ENCODE data around the gene MAPK1.

MAPK1 gene

DNA sequence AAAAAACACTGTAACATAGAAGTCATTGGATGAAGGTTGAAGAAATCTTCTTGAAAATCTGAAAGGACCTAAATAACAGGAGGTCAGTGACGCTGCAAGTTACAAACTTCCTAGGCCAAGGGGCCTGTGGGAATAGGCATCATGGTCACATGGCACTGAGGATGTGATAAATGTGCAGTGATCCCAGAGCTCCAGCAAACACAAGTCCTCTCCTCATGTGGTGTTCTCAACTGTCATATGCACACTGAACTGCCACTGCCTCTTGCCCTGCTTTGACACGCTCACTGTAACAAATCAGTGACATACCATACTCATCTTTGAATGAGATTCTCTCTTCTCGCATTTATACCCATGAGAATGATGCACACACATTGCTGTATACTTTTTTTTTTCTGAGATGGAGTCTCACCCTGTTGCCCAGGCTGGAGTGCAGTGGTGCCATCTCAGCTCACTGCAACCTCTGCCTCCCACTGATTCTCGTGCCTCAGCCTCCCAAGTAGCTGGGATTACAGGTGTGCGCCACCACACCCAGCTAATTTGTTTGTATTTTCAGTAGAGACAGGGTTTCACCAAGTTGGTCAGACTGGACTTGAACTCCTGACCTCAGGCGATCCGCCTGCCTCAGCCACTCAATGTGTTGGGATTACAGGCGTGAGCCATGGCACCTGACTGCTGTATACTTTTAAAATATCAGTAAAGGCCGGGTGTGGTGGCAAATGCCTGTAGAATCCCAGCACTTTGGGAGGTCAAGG is 66.7 kb downstream of the MAPK1 start:
- H3F3A ChIP-seq (ENCODE audit: control insufficient read depth, insufficient read depth) = no peaks in the 10 kb centered on the region
- TF ChIP-seq EZH2phosphoT487 (IDR thresholded peaks at IDR 0.05; ENCODE audit: borderline replicate concordance, low read length) = no peak
- TF ChIP-seq, protein P1, sequence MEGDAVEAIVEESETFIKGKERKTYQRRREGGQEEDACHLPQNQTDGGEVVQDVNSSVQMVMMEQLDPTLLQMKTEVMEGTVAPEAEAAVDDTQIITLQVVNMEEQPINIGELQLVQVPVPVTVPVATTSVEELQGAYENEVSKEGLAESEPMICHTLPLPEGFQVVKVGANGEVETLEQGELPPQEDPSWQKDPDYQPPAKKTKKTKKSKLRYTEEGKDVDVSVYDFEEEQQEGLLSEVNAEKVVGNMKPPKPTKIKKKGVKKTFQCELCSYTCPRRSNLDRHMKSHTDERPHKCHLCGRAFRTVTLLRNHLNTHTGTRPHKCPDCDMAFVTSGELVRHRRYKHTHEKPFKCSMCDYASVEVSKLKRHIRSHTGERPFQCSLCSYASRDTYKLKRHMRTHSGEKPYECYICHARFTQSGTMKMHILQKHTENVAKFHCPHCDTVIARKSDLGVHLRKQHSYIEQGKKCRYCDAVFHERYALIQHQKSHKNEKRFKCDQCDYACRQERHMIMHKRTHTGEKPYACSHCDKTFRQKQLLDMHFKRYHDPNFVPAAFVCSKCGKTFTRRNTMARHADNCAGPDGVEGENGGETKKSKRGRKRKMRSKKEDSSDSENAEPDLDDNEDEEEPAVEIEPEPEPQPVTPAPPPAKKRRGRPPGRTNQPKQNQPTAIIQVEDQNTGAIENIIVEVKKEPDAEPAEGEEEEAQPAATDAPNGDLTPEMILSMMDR (IDR thresholded peaks at IDR 0.05; ENCODE audit: low read depth, low read length, poor library complexity, severe bottlenecking) = no peak
- peaks cover 75% of the 10 kb centered on the region for H3K36me3 ChIP-seq (ENCODE audit: control insufficient read depth, low read length)

GRCh38 chr22:21797444-21798221 is 69.8 kb downstream of the MAPK1 start:
- no peaks in the 10 kb centered on the region for H3K79me2 ChIP-seq (ENCODE audit: control insufficient read depth, low read length)
- no peaks in the 10 kb centered on the region for H3K27me3 ChIP-seq (ENCODE audit: control insufficient read depth, low read length)
- H3K36me3 ChIP-seq (ENCODE audit: control insufficient read depth, low read length) = peaks cover 44% of the 10 kb centered on the region
- H3F3A ChIP-seq (ENCODE audit: control insufficient read depth, insufficient read depth) = no peaks in the 10 kb centered on the region
- H3K9me2 ChIP-seq (replicated peaks; ENCODE audit: control insufficient read depth, low read length) = no peaks in the 10 kb centered on the region
- H3K4me3 ChIP-seq (ENCODE audit: low read length) = no peak overlapping the region
- TF ChIP-seq, protein P1 (IDR thresholded peaks at IDR 0.05; ENCODE audit: low read depth, low read length, poor library complexity, severe bottlenecking) = no peak
- TF ChIP-seq EZH2phosphoT487 (IDR thresholded peaks at IDR 0.05; ENCODE audit: borderline replicate concordance, low read length) = no peak
- no peaks in the 10 kb centered on the region for H3K4me1 ChIP-seq (ENCODE audit: control insufficient read depth, low read length)
- no peak overlapping the region for H3K27ac ChIP-seq (ENCODE audit: low read depth, low read length)
- H3K9me3 ChIP-seq (ENCODE audit: control insufficient read depth, insufficient read depth, low read length) = no peaks in the 10 kb centered on the region
- no peak overlapping the region for H3K4me2 ChIP-seq (ENCODE audit: low read length)
- H4K20me1 ChIP-seq (ENCODE audit: control insufficient read depth, insufficient read depth, low read depth, low read length) = no peaks in the 10 kb centered on the region

More for the DNA sequence above, 66.7 kb downstream of the MAPK1 start:
- no peaks in the 10 kb centered on the region for H3K4me1 ChIP-seq (ENCODE audit: control insufficient read depth, low read length)
- H3K9me2 ChIP-seq (replicated peaks; ENCODE audit: control insufficient read depth, low read length) = no peaks in the 10 kb centered on the region
- H3K27me3 ChIP-seq (ENCODE audit: control insufficient read depth, low read length) = no peaks in the 10 kb centered on the region
- no peak overlapping the region for H3K4me3 ChIP-seq (ENCODE audit: low read length)
- H3K79me2 ChIP-seq (ENCODE audit: control insufficient read depth, low read length) = no peaks in the 10 kb centered on the region
- no peak overlapping the region for H3K4me2 ChIP-seq (ENCODE audit: low read length)
- no peaks in the 10 kb centered on the region for H4K20me1 ChIP-seq (ENCODE audit: control insufficient read depth, insufficient read depth, low read depth, low read length)
- H3K9me3 ChIP-seq (ENCODE audit: control insufficient read depth, insufficient read depth, low read length) = no peaks in the 10 kb centered on the region
- H3K27ac ChIP-seq (ENCODE audit: low read depth, low read length) = no peak overlapping the region

DNA sequence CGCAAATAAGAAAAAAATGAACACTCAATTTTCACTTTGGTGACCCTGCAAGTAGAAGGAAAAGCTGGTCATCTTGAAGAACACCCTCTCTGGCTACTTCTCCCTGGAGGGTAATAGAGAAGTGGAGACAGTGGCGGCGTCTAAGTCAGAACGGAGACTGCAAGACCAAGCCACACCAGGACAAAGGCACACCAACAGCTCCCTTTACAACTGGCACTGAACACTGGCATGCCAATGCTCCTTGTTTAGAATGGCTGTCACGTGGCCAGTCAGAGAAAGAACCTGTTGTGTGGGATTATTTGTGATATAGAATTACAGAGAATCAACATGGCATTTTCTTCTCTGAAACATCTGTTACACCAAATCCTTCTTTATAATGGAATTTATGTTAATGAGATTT is 70.6 kb downstream of the MAPK1 start:
- no peak overlapping the region for H3K4me3 ChIP-seq (ENCODE audit: low read length)
- H3K9me2 ChIP-seq (replicated peaks; ENCODE audit: control insufficient read depth, low read length) = no peaks in the 10 kb centered on the region
- H3K79me2 ChIP-seq (ENCODE audit: control insufficient read depth, low read length) = no peaks in the 10 kb centered on the region
- no peak overlapping the region for H3K27ac ChIP-seq (ENCODE audit: low read depth, low read length)
- no peaks in the 10 kb centered on the region for H3F3A ChIP-seq (ENCODE audit: control insufficient read depth, insufficient read depth)
- H3K27me3 ChIP-seq (ENCODE audit: control insufficient read depth, low read length) = no peaks in the 10 kb centered on the region
- no peaks in the 10 kb centered on the region for H3K9me3 ChIP-seq (ENCODE audit: control insufficient read depth, insufficient read depth, low read length)
- peaks cover 42% of the 10 kb centered on the region for H3K36me3 ChIP-seq (ENCODE audit: control insufficient read depth, low read length)
- no peaks in the 10 kb centered on the region for H4K20me1 ChIP-seq (ENCODE audit: control insufficient read depth, insufficient read depth, low read depth, low read length)
- no peak overlapping the region for H3K4me2 ChIP-seq (ENCODE audit: low read length)
- no peaks in the 10 kb centered on the region for H3K4me1 ChIP-seq (ENCODE audit: control insufficient read depth, low read length)
- no peak for TF ChIP-seq EZH2phosphoT487 (IDR thresholded peaks at IDR 0.05; ENCODE audit: borderline replicate concordance, low read length)
- TF ChIP-seq, protein P1 (IDR thresholded peaks at IDR 0.05; ENCODE audit: low read depth, low read length, poor library complexity, severe bottlenecking) = no peak

All from DOHH2 (cell line).